Cardiac muscle cell (in vitro differentiated cells and primary cell): ENCODE data around the gene GATAD1. TPM values are rescaled to one million over a fixed set of nuclear protein-coding genes. Genes with fewer than 3 reads are reported as not detected.

Experiments
- DNase-seq, 2 donors: peaks; one replicate each; pipeline versions ENCODE4 v3.0.0 to v3.0.0-alpha.2; 2010 to 2017; ENCODE audit warnings: low read depth in 1 of 2, low spot score in 1 of 2
- H3K27ac ChIP-seq: fragments of 200-600 bp; sonication (generic); 2 replicates; pipeline ENCODE4 v1.5.1; 2016
- H3K27me3 ChIP-seq: fragments of 200-600 bp; sonication (generic); 2 replicates; pipeline ENCODE4 v1.6.0; 2016; ENCODE audit warnings: control low read depth
- H3K36me3 ChIP-seq: fragments of 200-600 bp; sonication (generic); 2 replicates; pipeline ENCODE4 v1.5.1; 2016; ENCODE audit warnings: control low read depth
- H3K4me1 ChIP-seq: fragments of 200-600 bp; sonication (generic); 2 replicates; pipeline ENCODE4 v1.8.1; 2017; ENCODE audit warnings: low read depth, mild to moderate bottlenecking, mixed run types
- H3K4me3 ChIP-seq: fragments of 200-600 bp; sonication (generic); 2 replicates; pipeline ENCODE4 v1.5.1; 2016; ENCODE audit warnings: mild to moderate bottlenecking
- H3K9me3 ChIP-seq: fragments of 200-600 bp; sonication (generic); 2 replicates; pipeline ENCODE4 v1.5.1; 2017; ENCODE audit warnings: low read depth, mild to moderate bottlenecking, control low read depth
- polyA plus RNA-seq: library from polyadenylated mRNA; unstranded; fragments of >200 nt; fragmentation: Nextera tagmentation; extraction: Ambion mirVana; gene quantifications from 2 replicates; pipeline ENCODE4 v1.2.1, GENCODE V29; 2016
- total RNA-seq: library from RNA; depleted of rRNA; stranded (reverse); fragments of >200 nt; gene quantifications from 2 replicates; pipeline ENCODE4 v1.2.3, GENCODE V29; 2016
- TF ChIP-seq, protein P1 (sequence below): IDR thresholded peaks from 2 replicates; pipeline ENCODE4 v1.5.1; 2012; ENCODE audit warnings: low read depth, mild to moderate bottlenecking, low read length

Gene GATAD1
- total and polyA plus RNA-seq, 2 experiments from 2014 or later: 43.0 to 50.8 TPM

DNA sequence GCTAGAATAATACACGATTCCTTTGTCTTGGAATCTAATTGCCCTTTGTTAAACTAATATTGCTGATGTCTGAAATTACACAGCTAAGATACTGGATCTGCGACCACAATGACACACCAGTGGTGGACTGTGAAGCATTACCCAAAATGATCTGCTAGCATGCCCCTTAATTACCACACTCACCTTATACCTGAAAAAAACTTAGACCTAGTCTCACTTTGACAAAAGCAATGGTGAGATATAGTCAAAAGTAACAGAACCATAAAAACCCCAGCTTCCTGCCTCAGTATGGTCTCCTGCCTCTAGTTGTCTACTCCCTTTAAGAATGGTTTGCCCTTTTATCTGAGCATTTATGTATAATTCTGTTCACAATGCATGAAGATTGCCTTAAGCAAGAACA is 51.3 kb downstream of the GATAD1 start:
- peaks cover 65% of the 10 kb centered on the region for H3K36me3 ChIP-seq
- TF ChIP-seq, protein P1, sequence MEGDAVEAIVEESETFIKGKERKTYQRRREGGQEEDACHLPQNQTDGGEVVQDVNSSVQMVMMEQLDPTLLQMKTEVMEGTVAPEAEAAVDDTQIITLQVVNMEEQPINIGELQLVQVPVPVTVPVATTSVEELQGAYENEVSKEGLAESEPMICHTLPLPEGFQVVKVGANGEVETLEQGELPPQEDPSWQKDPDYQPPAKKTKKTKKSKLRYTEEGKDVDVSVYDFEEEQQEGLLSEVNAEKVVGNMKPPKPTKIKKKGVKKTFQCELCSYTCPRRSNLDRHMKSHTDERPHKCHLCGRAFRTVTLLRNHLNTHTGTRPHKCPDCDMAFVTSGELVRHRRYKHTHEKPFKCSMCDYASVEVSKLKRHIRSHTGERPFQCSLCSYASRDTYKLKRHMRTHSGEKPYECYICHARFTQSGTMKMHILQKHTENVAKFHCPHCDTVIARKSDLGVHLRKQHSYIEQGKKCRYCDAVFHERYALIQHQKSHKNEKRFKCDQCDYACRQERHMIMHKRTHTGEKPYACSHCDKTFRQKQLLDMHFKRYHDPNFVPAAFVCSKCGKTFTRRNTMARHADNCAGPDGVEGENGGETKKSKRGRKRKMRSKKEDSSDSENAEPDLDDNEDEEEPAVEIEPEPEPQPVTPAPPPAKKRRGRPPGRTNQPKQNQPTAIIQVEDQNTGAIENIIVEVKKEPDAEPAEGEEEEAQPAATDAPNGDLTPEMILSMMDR: no peak

DNA sequence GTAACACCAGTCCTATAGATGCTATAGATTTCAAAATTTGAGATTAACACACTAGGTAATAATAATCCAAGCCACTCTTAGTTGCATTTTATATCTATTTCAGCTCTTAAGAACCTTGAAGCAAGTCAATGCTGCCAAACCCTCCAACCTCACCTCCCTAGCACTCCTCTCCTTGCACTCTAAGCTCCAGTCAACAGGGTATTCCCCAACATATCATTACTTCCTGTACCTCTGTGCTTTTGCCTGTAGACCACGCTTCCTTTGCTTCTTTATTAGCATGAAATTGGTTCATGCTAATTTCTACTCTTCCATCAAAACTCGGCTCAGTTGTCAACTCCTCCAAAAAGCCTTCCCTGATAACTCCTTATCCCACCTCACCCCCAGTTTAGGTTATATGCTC is 56.5 kb downstream of the GATAD1 start:
- DNase-seq: no peak
- no peaks in the 10 kb centered on the region for H3K4me1 ChIP-seq
- no peak overlapping the region for H3K27ac ChIP-seq
- no peaks in the 10 kb centered on the region for H3K27me3 ChIP-seq
- TF ChIP-seq, protein P1: no peak
- peaks cover 64% of the 10 kb centered on the region for H3K36me3 ChIP-seq
- no peak overlapping the region for H3K4me3 ChIP-seq
- no peaks in the 10 kb centered on the region for H3K9me3 ChIP-seq

More for the DNA sequence above, 51.3 kb downstream of the GATAD1 start:
- Histone ChIP-seq H3K4me3 (no peak overlapping the region), H3K27me3 (no peaks in the 10 kb centered on the region), H3K9me3 (no peaks in the 10 kb centered on the region), H3K27ac (no peak overlapping the region), H3K4me1 (no peaks in the 10 kb centered on the region)
- no peak for DNase-seq

- Histone ChIP-seq H3K27me3 (no peaks in the 10 kb centered on the region), H3K9me3 (no peaks in the 10 kb centered on the region), H3K4me3 (no peak overlapping the region), H3K36me3 (peaks cover 71% of the 10 kb centered on the region), H3K27ac (no peak overlapping the region), H3K4me1 (no peaks in the 10 kb centered on the region)
- no peak for DNase-seq
- TF ChIP-seq, protein P1: no peak
Observed at GRCh38 chr7:92504563-92504962, 57.3 kb downstream of the GATAD1 start.

DNA sequence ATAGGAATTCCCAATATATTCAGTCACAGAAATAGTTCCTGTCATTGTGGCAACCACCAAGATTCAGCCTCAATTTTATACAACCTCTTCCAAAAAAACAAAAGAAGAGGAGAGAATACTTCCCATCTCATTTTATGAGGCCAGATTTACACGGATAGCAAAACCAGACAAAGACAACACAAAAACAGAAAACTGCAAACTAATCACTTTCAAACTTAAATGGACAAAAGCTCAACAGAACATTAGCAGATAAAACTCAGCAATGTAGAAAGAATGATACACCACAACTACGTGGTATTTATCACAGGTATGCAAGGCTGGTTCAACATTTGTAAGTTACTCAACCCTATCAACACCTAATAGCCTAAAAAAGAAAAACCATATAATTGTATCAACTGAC is 59.1 kb downstream of the GATAD1 start:
- Histone ChIP-seq H3K27ac (no peak overlapping the region), H3K27me3 (no peaks in the 10 kb centered on the region), H3K36me3 (peaks cover 65% of the 10 kb centered on the region), H3K4me1 (no peaks in the 10 kb centered on the region), H3K4me3 (no peak overlapping the region), H3K9me3 (no peaks in the 10 kb centered on the region)
- TF ChIP-seq, protein P1: no peak
- DNase-seq: no peak

DNA sequence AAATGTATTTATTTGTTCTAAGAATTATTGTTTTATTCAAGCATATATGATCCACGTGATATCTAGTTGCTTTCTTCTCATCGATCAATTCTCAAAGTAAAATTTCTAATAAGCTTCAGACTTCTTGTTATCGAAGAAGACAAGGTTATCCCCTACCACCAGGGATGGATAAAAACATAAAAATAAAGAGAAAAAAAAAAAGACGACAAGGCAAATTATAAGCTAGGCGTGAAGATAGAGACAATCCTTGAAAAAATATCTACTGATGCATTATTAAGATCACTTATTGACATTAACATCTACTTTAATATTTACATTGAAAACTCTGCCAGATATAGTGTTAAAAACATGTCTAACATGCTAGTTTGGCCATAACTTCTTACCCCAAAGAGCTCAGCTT is 61.7 kb downstream of the GATAD1 start:
- no peak overlapping the region for H3K4me3 ChIP-seq
- H3K4me1 ChIP-seq: no peaks in the 10 kb centered on the region
- no peaks in the 10 kb centered on the region for H3K27me3 ChIP-seq
- no peaks in the 10 kb centered on the region for H3K9me3 ChIP-seq
- H3K36me3 ChIP-seq: peaks cover 50% of the 10 kb centered on the region
- TF ChIP-seq, protein P1: no peak
- H3K27ac ChIP-seq: no peak overlapping the region
- DNase-seq: no peak

Other genes starting within 250 kb of the GATAD1 start
- gene KRIT1, start 201.6 kb upstream of the GATAD1 start, total RNA-seq: 34.5 and 73.4 TPM in 2 replicates
- gene KRIT1, start 201.6 kb upstream of the GATAD1 start, polyA plus RNA-seq: 29.0 and 34.2 TPM in 2 replicates
- 11.3 and 17.2 TPM in 2 replicates for gene ANKIB1, start 201.5 kb upstream of the GATAD1 start, total RNA-seq
- 5.6 and 6.3 TPM in 2 replicates for gene ANKIB1, start 201.5 kb upstream of the GATAD1 start, polyA plus RNA-seq
- gene ERVW-1, start 30.5 kb downstream of the GATAD1 start, total RNA-seq: not detected in 2 replicates
- 1.2 TPM in 1 of 2 replicates, not detected in the other for gene ERVW-1, start 30.5 kb downstream of the GATAD1 start, polyA plus RNA-seq
- 19.8 and 25.9 TPM in 2 replicates for gene PEX1, start 81.0 kb downstream of the GATAD1 start, total RNA-seq
- 20.8 and 26.3 TPM in 2 replicates for gene PEX1, start 81.0 kb downstream of the GATAD1 start, polyA plus RNA-seq
- 8.9 and 9.1 TPM in 2 replicates for gene RBM48, start 81.3 kb downstream of the GATAD1 start, total RNA-seq
- 19.5 and 25.9 TPM in 2 replicates for gene RBM48, start 81.3 kb downstream of the GATAD1 start, polyA plus RNA-seq
- gene FAM133B, start 142.9 kb downstream of the GATAD1 start, total RNA-seq: 6.9 and 15.7 TPM in 2 replicates
- gene FAM133B, start 142.9 kb downstream of the GATAD1 start, polyA plus RNA-seq: 27.6 and 29.8 TPM in 2 replicates